GM12874 (cell line): Measurements from ENCODE around the gene GGT5.

ENCODE experiments used
- CTCF ChIP-seq: IDR thresholded peaks from 2 replicates; pipeline ENCODE4 v1.5.1; 2011; ENCODE audit warnings: low read depth, mild to moderate bottlenecking, control low read depth, low read length, moderate library complexity; ENCODE audit not compliant: insufficient read depth

Gene GGT5

GRCh38 chr22:24177045-24177444 lies 67.8 kb downstream of the GGT5 start:
- TF ChIP-seq CTCF, result no peak

DNA sequence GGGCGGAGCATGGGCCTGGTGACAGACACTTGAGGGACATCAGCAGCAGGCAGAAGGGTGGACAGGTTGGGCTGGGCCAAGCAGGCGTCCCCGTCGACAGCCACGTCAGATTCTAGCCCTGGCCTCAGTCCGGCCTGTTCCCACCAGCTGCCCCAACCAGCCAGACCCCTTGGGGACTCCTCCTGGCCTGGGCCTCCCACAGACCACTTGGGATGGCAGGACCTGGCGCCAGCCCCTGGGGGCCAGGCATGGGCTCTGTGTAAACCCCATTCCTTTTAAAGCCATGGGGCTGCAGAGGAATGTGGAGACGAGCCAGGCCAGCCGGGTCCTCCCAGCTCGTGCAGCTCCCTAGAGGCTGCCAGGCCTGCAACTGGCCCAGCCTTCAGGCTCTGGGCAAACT lies 68.3 kb downstream of the GGT5 start:
- TF ChIP-seq CTCF, result no peak

DNA sequence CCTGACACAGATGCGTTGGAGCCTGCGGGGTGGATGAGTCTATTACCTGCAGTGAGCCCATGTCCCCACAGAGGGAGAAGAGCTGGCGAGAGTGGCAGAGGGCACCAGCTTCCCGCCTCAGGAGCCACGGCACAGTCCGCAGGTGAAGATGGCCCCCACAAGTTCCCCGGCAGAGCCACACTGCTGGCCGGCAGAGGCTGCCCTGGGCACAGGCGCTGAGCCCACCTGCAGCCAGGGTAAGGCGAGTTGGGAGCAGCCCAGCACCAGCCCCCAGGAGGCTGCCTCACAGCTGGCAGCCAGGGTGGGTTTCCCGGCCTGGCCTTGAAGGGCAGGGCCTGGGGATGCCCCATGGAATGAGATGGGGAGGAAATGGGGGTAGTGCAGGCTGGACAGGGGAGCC lies 68.8 kb downstream of the GGT5 start:
- no peak for TF ChIP-seq CTCF

GRCh38 chr22:24175160-24175808 lies 69.6 kb downstream of the GGT5 start:
- peak; percentile 76 for TF ChIP-seq CTCF

DNA sequence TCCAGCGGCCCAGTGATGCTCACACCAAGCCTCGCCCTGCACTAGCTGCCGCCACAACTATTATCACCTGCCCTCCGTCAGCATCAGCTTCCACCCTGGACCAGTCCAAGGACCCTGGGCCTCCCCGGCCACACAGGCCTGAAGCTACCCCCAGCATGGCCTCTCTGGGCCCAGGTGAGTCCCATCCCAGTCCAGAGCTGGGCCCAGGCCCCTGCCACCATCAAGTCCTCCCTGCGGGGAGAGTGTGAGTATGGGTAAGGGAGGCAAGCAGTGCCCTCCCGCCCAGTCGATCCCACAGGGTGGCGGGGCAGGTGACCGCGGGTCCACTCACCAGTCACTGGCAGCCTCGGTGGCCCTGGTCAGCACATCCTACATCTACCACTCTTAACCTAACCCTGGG lies 73.1 kb downstream of the GGT5 start:
- no peak for TF ChIP-seq CTCF

- TF ChIP-seq CTCF, result no peak
Observed at GRCh38 chr22:24170632-24171031, 74.2 kb downstream of the GGT5 start.

- TF ChIP-seq CTCF, result no peak
Observed at GRCh38 chr22:24170188-24170587, 74.7 kb downstream of the GGT5 start.
